Measurements from ENCODE around the gene PSMD1.

DNA sequence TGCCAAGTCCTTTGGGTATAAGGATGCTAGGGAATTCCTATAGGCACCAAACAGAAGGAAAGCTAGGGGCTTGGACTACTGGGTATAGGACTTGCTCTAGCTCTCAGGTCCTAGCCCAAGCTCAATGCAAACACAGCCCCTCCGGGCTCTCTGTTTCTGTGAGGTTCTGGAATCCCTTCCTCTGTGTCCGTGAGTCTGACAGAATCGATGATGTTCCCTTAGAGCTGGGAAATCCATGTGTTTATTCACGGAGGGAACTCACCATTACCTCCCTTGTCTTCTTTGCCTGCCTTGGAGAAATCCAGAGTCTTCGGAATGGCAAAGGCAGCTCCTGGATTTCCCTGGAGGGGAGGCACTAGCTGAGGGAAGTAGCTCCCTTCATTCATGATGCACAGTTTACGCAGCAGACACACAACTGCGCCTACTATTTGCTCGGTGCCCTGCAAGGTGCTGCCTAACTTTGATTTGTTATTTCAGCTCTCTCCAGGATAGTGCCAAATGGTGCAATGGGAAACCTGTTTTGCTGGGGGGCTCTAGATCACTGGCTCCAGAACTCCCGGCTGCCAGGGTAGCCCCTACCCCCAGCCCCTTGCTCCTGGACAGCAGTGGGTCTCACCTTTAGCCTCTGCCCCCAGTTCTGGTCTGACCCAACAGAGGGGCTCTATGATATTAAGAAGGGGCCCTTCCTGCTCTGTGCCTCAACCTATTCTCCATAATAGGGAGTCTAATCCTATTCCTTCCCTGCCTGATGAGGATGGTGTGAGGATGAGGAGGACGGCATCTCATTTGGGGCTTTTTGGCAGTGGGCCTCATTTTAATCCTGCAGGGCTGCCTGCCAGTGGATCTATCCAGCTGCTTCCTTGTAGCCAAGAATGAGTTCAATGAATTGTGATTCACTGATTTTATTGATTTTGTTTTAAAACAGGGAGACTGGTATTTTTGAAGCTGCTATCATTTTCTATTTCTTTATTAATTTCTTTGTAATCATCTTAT is 8.4 kb upstream of the PSMD1 start:
- TF ChIP-seq, protein P1, sequence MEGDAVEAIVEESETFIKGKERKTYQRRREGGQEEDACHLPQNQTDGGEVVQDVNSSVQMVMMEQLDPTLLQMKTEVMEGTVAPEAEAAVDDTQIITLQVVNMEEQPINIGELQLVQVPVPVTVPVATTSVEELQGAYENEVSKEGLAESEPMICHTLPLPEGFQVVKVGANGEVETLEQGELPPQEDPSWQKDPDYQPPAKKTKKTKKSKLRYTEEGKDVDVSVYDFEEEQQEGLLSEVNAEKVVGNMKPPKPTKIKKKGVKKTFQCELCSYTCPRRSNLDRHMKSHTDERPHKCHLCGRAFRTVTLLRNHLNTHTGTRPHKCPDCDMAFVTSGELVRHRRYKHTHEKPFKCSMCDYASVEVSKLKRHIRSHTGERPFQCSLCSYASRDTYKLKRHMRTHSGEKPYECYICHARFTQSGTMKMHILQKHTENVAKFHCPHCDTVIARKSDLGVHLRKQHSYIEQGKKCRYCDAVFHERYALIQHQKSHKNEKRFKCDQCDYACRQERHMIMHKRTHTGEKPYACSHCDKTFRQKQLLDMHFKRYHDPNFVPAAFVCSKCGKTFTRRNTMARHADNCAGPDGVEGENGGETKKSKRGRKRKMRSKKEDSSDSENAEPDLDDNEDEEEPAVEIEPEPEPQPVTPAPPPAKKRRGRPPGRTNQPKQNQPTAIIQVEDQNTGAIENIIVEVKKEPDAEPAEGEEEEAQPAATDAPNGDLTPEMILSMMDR (tag by site-specific recombination; IDR thresholded peaks at IDR 0.05): no peak
- TF ChIP-seq HOXD13 (CRISPR knock-in tag; IDR thresholded peaks at IDR 0.05; ENCODE audit: borderline replicate concordance) (no peak), KLF10 (tag by site-specific recombination; IDR thresholded peaks at IDR 0.05) (no peak), ZNF792 (tag by site-specific recombination; IDR thresholded peaks at IDR 0.05) (no peak), ZBTB17 (tag by site-specific recombination; IDR thresholded peaks at IDR 0.05) (no peak), ZNF623 (tag by site-specific recombination; IDR thresholded peaks at IDR 0.05) (no peak), TCF7L2 (IDR thresholded peaks at IDR 0.05; ENCODE audit: borderline replicate concordance, low read depth, low read length) (no peak), HOXA7 (CRISPR knock-in tag; IDR thresholded peaks at IDR 0.05; ENCODE audit: borderline replicate concordance) (no peak), SP2 (tag by site-specific recombination; IDR thresholded peaks at IDR 0.05) (no peak), ZNF521 (tag by site-specific recombination; IDR thresholded peaks at IDR 0.05) (no peak)
- TF ChIP-seq, protein P2, sequence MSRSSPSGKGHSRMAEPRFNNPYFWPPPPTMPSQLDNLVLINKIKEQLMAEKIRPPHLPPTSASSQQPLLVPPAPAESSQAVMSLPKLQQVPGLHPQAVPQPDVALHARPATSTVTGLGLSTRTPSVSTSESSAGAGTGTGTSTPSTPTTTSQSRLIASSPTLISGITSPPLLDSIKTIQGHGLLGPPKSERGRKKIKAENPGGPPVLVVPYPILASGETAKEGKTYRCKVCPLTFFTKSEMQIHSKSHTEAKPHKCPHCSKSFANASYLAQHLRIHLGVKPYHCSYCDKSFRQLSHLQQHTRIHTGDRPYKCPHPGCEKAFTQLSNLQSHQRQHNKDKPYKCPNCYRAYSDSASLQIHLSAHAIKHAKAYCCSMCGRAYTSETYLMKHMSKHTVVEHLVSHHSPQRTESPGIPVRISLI (tag by site-specific recombination; IDR thresholded peaks at IDR 0.05): no peak
- TF ChIP-seq, protein P3, sequence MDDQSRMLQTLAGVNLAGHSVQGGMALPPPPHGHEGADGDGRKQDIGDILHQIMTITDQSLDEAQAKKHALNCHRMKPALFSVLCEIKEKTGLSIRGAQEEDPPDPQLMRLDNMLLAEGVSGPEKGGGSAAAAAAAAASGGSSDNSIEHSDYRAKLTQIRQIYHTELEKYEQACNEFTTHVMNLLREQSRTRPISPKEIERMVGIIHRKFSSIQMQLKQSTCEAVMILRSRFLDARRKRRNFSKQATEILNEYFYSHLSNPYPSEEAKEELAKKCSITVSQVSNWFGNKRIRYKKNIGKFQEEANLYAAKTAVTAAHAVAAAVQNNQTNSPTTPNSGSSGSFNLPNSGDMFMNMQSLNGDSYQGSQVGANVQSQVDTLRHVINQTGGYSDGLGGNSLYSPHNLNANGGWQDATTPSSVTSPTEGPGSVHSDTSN (CRISPR knock-in tag; IDR thresholded peaks at IDR 0.05): no peak
- TF ChIP-seq, protein P4, sequence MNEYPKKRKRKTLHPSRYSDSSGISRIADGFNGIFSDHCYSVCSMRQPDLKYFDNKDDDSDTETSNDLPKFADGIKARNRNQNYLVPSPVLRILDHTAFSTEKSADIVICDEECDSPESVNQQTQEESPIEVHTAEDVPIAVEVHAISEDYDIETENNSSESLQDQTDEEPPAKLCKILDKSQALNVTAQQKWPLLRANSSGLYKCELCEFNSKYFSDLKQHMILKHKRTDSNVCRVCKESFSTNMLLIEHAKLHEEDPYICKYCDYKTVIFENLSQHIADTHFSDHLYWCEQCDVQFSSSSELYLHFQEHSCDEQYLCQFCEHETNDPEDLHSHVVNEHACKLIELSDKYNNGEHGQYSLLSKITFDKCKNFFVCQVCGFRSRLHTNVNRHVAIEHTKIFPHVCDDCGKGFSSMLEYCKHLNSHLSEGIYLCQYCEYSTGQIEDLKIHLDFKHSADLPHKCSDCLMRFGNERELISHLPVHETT (tag by site-specific recombination; IDR thresholded peaks at IDR 0.05): no peak
